ENCODE results near the gene ZCWPW1.

The ZCWPW1 gene

DNA sequence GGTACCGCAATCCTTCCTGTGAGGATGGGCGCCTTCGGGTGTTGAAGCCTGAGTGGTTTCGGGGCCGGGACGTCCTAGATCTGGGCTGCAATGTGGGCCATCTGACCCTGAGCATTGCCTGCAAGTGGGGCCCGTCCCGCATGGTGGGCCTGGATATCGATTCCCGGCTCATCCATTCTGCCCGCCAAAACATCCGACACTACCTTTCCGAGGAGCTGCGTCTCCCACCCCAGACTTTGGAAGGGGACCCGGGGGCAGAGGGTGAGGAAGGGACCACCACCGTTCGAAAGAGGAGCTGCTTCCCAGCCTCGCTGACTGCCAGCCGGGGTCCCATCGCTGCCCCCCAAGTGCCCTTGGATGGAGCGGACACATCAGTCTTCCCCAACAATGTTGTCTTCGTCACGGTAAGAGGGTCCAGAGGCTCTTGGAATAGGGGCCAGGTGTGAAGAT lies 2.8 kb upstream of the ZCWPW1 start:
- DNase-seq (ENCODE audit: low spot score), result no peak
- H3K4me3 ChIP-seq, result peak overlapping the region; percentile 80
- H3K27ac ChIP-seq, result peak overlapping the region in 1 of 2 donors; percentile 100
- TF ChIP-seq, protein P1, sequence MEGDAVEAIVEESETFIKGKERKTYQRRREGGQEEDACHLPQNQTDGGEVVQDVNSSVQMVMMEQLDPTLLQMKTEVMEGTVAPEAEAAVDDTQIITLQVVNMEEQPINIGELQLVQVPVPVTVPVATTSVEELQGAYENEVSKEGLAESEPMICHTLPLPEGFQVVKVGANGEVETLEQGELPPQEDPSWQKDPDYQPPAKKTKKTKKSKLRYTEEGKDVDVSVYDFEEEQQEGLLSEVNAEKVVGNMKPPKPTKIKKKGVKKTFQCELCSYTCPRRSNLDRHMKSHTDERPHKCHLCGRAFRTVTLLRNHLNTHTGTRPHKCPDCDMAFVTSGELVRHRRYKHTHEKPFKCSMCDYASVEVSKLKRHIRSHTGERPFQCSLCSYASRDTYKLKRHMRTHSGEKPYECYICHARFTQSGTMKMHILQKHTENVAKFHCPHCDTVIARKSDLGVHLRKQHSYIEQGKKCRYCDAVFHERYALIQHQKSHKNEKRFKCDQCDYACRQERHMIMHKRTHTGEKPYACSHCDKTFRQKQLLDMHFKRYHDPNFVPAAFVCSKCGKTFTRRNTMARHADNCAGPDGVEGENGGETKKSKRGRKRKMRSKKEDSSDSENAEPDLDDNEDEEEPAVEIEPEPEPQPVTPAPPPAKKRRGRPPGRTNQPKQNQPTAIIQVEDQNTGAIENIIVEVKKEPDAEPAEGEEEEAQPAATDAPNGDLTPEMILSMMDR (IDR thresholded peaks at IDR 0.05), result no peak

DNA sequence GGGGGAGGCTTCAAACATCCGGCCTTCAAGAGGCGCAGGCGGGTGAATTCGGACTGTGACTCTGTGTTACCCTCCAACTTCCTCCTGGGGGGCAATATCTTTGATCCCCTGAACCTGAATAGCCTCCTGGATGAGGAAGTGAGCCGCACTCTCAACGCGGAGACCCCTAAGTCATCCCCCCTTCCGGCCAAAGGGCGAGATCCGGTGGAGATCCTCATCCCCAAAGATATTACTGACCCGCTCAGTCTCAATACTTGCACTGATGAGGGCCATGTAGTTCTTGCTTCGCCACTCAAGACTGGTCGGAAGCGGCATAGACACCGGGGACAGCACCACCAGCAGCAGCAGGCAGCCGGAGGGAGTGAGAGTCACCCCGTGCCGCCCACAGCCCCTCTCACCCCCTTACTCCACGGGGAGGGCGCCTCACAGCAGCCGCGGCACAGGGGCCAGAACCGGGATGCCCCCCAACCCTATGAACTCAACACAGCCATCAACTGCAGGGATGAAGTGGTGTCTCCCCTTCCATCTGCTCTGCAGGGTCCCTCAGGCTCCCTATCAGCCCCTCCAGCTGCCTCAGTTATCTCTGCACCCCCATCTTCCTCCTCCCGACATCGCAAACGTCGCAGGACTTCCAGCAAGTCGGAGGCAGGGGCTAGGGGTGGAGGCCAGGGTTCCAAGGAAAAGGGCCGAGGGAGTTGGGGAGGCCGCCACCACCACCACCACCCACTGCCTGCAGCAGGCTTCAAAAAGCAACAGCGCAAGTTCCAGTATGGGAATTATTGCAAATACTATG lies 2.2 kb upstream of the ZCWPW1 start:
- H3K4me3 ChIP-seq, result peak overlapping the region; percentile 80
- no peak for DNase-seq (ENCODE audit: low spot score)
- H3K27ac ChIP-seq, result peak overlapping the region; percentile 99 to 100
- TF ChIP-seq, protein P1 (IDR thresholded peaks at IDR 0.05), result no peak

DNA sequence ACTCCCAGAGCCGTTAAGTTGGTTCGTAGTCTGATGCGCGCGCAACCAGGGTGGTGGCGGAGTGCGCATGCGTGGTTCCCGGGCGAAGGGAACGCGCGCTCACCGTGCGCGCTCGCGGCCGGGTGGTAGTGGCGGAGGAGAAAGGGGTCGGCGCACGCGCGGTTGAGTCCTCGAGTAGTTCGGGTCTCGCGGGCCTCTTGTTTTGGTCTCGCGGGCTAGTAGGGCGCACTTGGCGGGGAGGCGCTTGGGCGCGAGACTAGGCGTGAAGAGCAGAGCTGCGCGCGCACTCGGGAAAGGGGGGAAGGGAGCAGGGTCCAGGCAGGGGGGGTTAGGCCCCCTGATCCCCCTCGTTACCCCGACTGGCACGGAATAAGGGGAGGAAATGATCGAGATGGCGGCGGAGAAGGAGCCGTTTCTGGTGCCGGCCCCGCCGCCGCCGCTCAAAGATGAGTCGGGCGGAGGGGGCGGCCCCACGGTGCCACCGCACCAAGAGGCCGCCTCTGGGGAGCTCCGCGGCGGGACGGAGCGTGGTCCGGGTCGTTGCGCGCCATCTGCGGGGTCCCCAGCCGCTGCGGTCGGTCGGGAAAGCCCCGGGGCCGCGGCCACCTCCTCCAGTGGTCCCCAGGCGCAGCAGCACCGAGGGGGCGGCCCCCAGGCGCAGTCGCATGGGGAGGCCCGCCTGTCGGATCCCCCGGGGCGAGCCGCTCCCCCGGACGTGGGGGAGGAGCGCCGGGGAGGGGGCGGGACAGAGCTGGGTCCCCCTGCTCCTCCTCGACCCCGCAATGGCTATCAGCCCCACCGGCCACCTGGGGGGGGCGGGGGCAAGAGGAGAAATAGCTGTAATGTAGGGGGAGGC lies 1.4 kb upstream of the ZCWPW1 start, which contains the start of gene MEPCE:
Gene MEPCE (plus strand): TSS at position 195 of the 856 bp plus-strand sequence. CDS start 188 bp downstream, at position 383.
- DNase-seq (ENCODE audit: low spot score), result peak; percentile 97
- H3K4me3 ChIP-seq, result peak within 1 kb of the TSS; percentile 80
- TF ChIP-seq, protein P1 (IDR thresholded peaks at IDR 0.05), result no peak
- peak within 1 kb of the TSS; percentile 99 to 100 for H3K27ac ChIP-seq

DNA sequence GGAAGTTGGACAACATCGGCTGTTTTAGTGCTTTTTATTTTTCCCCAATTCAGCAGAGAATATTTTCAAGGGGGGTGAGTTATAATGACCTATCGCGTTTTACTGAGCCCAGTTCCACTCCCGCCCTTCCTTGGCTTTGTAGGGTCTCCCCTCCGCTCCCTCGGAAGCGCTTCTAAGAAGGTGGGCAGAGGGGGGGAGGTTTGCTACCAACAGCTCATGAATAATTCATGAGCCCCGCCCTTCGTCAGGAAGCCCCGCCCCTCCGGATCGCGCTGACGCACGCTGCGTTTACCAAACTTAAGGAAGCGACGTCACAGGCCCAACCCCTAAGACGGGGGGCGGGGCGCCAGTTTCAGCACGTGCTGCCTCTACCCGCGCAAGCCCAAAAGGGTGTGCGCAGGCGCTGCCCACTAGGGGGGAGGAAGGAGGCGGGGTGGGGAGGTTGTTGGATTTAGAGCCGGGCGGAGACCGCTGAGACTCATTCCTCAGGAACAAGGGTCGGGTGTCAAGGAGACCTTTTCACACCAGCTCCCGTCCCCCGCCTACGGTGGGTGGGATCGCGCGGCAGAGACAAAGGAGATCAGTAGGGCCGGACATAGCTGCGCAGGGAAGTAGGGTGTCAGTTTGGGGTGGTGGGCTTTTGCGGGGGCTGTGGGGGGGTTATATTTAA lies 599 bp upstream of the ZCWPW1 start:
- Histone ChIP-seq H3K4me3 (peak overlapping the region; percentile 80), H3K27ac (peak overlapping the region; percentile 99 to 100)
- TF ChIP-seq, protein P1 (IDR thresholded peaks at IDR 0.05), result no peak
- peak; percentile 100 for DNase-seq (ENCODE audit: low spot score)

DNA sequence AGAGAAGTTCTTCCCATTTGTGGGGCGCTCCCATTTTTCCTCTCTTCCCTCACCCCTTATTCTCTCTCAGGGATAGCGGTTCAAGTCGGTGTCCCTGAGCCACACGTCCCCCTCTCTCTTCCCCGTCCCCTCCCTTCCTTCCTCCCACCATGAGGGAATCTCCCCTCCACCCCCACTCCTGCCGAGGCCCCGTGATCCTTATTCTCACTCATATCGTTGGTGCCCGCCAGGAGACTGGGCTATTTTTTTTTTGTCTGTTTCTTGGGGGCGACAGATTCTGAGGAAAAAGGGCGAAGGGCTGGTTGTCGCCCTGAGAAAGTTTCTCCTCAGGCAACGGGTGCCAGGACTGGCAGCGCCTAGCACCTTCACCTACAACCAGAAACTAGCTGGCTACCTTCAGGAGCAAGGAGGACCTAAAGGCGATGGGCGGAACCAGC lies 723 bp downstream of the ZCWPW1 start:
- peak overlapping the region; percentile 99 to 100 for H3K27ac ChIP-seq
- H3K4me3 ChIP-seq, result peak overlapping the region; percentile 80
- TF ChIP-seq, protein P1 (IDR thresholded peaks at IDR 0.05), result no peak
- no peak for DNase-seq (ENCODE audit: low spot score)

DNA sequence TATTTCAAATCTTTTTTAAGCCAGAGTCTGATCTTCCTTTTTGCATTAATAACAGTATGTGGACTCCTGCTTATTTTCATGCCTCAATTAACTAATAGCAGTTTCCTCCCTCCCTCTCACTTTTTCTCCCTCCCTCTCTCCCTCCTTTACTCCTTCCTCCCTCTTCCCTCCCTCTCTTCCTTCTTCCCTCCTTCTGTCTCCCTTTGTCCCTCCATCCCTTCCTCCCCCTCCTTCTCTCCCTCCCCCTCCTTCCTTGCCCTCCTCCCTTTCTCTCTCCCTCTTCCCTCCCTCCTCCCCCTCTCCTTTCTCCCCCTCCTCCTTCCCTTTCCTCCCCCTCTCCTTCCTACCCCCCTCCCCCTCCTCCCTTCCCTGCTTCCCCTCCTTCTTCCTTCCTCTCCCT lies 2.0 kb downstream of the ZCWPW1 start:
- DNase-seq (ENCODE audit: low spot score), result no peak
- TF ChIP-seq, protein P1 (IDR thresholded peaks at IDR 0.05), result no peak
- H3K27ac ChIP-seq, result no peak overlapping the region
- no peak overlapping the region for H3K4me3 ChIP-seq
